Mucosa of descending colon (tissue), 3 donors: ENCODE results near the gene VSIG10L. TPM values are rescaled to one million over a fixed set of nuclear protein-coding genes. Genes with fewer than 3 reads are reported as not detected.

Experiments
- ATAC-seq: fragments of 200-7000 bp; cut with Tn5 transposase; one replicate; pipeline ENCODE4 v1.9.1; 2020; ENCODE audit warnings: mild to moderate bottlenecking, moderate library complexity
- DNase-seq, 3 donors: peaks; one replicate each; pipeline ENCODE4 v3.0.0-alpha.2; 2020
- H3K36me3 ChIP-seq: fragments of 200-600 bp; one replicate; pipeline ENCODE4 v1.8.0; 2021; ENCODE audit warnings: low read depth, mild to moderate bottlenecking
- H3K4me1 ChIP-seq: fragments of 200-600 bp; one replicate; pipeline ENCODE4 v1.8.0; 2021; ENCODE audit warnings: low read depth, mild to moderate bottlenecking
- H3K4me3 ChIP-seq: fragments of 200-600 bp; one replicate; pipeline ENCODE4 v1.8.0; 2021; ENCODE audit warnings: mild to moderate bottlenecking
- H3K9me3 ChIP-seq: fragments of 200-600 bp; one replicate; pipeline ENCODE4 v1.8.0; 2021; ENCODE audit warnings: mild to moderate bottlenecking
- intact Hi-C, 2 donors: fragments of 100-400 bp; cut with DNase I in 1 of 2; cut with micrococcal nuclease in 1 of 2; formaldehyde crosslinking; loops; one replicate each; pipeline versions ENCODE4 v1.11.0 to v1.11.1; 2022; cut with DNase I, micrococcal nuclease
- total RNA-seq, 3 donors: library from RNA; stranded (reverse); fragmentation: NEBNext Ultra II Directional in 2 of 3; extraction: Animal tissue kit (Norgen Biotek cat#: 25700) in 2 of 3; gene quantifications; one replicate each; pipeline versions ENCODE4 v1.2.1 to v1.2.4, GENCODE V29; 2021 to 2023
- TF ChIP-seq, protein P1 (sequence below): fragments of 200-600 bp; IDR thresholded peaks from one replicate; pipeline ENCODE4 v1.8.0; 2022; ENCODE audit warnings: antibody characterized with exemption, mild to moderate bottlenecking
- donor health status: DM: no; HTN: no; CAD: no; lungs with moderate emphysema.
- donor health status: DM: no; HTN: no; CAD: no.
- donor health status: DM: no; HTN: yes; CAD: no.

The VSIG10L gene
- total RNA-seq, 3 donors from 2014 or later = 0.69 to 3.8 (median 1.6) TPM

DNA sequence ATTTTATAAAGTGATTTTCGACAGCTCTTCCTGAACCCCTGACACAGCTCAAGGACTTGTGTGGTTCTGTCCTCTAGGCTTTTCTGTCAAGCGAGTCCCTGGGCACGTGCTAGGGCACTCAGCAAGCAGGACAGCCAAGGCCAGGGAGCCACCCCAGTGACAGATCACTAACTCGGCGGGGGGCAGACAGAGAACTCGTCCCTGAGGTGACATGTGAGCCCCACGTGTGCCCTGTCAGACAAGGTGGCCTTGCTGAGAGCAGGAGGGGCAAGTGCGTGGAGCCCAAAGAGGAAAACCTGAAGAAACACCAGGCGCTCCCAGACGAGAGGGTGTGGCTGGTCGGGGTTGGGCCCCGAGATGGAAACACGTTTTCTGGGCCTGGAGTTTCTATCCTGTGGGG lies 19.3 kb upstream of the VSIG10L start:
- TF ChIP-seq, protein P1, sequence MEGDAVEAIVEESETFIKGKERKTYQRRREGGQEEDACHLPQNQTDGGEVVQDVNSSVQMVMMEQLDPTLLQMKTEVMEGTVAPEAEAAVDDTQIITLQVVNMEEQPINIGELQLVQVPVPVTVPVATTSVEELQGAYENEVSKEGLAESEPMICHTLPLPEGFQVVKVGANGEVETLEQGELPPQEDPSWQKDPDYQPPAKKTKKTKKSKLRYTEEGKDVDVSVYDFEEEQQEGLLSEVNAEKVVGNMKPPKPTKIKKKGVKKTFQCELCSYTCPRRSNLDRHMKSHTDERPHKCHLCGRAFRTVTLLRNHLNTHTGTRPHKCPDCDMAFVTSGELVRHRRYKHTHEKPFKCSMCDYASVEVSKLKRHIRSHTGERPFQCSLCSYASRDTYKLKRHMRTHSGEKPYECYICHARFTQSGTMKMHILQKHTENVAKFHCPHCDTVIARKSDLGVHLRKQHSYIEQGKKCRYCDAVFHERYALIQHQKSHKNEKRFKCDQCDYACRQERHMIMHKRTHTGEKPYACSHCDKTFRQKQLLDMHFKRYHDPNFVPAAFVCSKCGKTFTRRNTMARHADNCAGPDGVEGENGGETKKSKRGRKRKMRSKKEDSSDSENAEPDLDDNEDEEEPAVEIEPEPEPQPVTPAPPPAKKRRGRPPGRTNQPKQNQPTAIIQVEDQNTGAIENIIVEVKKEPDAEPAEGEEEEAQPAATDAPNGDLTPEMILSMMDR = no peak
- no peak for DNase-seq
- no peaks in the 10 kb centered on the region for H3K36me3 ChIP-seq
- peaks cover 24% of the 10 kb centered on the region for H3K4me1 ChIP-seq
- no peak overlapping the region for H3K4me3 ChIP-seq
- no peak for ATAC-seq
- no peaks in the 10 kb centered on the region for H3K9me3 ChIP-seq
- intact Hi-C loops = no loop called here

DNA sequence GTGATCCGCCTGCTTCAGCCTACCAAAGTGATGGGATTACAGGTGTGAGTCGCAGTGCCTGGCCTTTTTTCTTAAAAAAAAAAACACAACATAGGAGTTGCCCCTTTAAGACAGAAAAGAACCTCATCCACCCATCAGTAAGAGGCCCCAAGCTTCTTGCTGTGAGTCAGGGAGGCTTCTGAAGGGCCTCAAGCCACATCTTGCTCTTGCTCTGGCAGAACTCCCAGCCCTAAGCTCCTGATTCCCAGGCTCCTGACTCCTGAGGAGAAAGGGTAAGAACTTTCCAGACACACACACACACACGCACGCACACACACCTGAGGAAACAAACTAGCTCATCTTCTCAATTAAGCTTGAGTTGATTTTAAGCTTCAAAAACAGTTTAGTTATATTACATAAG lies 17.4 kb upstream of the VSIG10L start:
- Histone ChIP-seq H3K9me3 (no peaks in the 10 kb centered on the region), H3K4me1 (peaks cover 16% of the 10 kb centered on the region), H3K36me3 (no peaks in the 10 kb centered on the region), H3K4me3 (no peak overlapping the region)
- TF ChIP-seq, protein P1 = no peak
- no peak for DNase-seq
- intact Hi-C loops = no loop called here
- no peak for ATAC-seq

DNA sequence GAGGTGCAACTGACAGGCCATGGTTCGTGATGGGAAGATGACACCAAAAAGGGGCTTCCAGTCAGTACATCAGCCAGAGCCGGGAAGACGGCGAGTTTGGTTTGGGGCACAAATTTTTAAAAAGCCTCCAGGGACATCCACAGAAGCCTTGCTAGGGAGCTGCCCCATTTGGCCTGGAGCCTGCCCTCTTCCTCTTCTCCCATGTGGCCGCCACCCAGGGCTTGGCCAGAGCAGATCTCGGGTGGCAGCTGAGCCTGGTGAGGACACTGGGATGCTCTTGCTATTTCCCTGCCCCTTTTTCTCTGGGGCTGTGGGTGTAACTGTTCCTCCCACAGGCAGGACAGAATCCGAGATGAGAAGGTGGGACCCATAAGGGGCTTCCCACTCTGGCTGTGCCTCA lies 16.0 kb upstream of the VSIG10L start:
- Histone ChIP-seq H3K4me1 (peaks cover 6% of the 10 kb centered on the region), H3K4me3 (no peak overlapping the region)
- TF ChIP-seq, protein P1 = no peak

DNA sequence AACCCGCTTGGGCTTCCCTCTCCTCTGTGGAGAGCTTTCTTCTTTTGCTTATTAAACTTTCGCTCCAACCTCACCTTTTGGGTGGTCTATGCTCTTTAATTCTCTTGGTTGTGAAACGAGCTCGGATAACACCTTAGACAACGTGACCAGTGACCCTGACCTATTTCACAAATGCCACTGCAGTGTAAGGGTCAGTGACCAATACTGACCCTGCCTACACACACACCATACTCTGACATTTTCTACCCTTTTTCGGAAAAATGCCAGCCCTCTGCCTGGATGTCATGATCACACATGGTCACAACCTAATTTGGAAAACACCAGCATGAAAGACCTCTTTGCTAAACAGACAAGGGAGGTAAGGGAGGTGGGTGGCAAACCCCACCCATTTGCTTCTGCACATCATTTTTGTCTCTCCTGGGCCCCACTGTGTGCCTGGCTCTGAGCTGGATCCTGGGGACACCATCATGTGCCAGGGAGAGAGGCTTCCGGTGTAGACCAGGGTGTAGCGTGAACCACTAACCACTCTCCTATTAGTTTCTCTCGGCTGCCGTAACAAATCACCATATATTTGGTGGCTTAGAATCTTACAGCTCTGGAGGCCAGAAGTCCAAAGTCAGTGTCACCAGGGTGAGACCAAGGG lies 14.3 kb upstream of the VSIG10L start:
- Histone ChIP-seq H3K4me1 (no peaks in the 10 kb centered on the region), H3K36me3 (no peaks in the 10 kb centered on the region), H3K9me3 (no peaks in the 10 kb centered on the region), H3K4me3 (no peak overlapping the region)
- ATAC-seq = no peak
- no peak for DNase-seq
- TF ChIP-seq, protein P1 = no peak
- intact Hi-C loops = no loop called here

More for the DNA sequence above, 16.0 kb upstream of the VSIG10L start:
- ATAC-seq (no peak), DNase-seq (no peak)
- intact Hi-C loops = no loop called here
- H3K9me3 ChIP-seq = no peaks in the 10 kb centered on the region
- no peaks in the 10 kb centered on the region for H3K36me3 ChIP-seq

DNA sequence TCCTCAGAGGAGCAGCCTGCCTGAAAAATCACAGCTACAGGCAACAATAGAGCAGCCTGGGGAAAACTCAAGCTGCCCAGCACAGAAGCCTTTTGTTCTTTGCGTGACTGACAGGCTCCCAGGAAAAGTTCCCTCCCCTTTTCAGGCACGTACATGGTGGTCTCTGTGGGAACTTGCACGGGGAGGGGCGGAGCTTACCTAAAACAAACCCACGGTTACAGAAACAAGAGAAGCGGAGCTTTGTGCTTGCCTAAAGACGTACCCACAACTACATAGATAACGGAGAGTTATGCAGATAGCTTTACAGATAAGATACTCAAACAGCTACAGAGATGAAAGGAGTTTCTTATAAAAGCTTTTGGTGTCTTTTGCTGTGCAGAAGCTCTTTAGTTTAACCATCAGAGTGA lies 12.8 kb upstream of the VSIG10L start:
- Histone ChIP-seq H3K4me3 (no peak overlapping the region), H3K4me1 (no peaks in the 10 kb centered on the region), H3K36me3 (no peaks in the 10 kb centered on the region), H3K9me3 (no peaks in the 10 kb centered on the region)
- DNase-seq (no peak), ATAC-seq (no peak)
- TF ChIP-seq, protein P1 = no peak
- intact Hi-C loops = no loop called here
